OCI-M1 (cell line): ENCODE measurements around the gene RAPGEF5.

Experiments
- DNase-seq: peaks from one replicate; lab custom pipeline; 2025; lab: John Stamatoyannopoulos, UW

The RAPGEF5 gene

GRCh38 chr7:22256541-22257096, 100.3 kb downstream of the RAPGEF5 start:
- DNase-seq = peak; percentile 18

- peak; percentile 4 for DNase-seq
Measured at GRCh38 chr7:22255834-22256233, 101.1 kb downstream of the RAPGEF5 start.

GRCh38 chr7:22255342-22255741, 101.6 kb downstream of the RAPGEF5 start:
- DNase-seq = peak; percentile 12

GRCh38 chr7:22252936-22253536, 103.9 kb downstream of the RAPGEF5 start:
- no peak for DNase-seq

GRCh38 chr7:22252016-22252415, 104.9 kb downstream of the RAPGEF5 start:
- no peak for DNase-seq

GRCh38 chr7:22251281-22251680, 105.7 kb downstream of the RAPGEF5 start:
- no peak for DNase-seq

GRCh38 chr7:22250390-22250789, 106.6 kb downstream of the RAPGEF5 start:
- DNase-seq = no peak

- DNase-seq = no peak
Measured at GRCh38 chr7:22248111-22248809, 108.7 kb downstream of the RAPGEF5 start.

GRCh38 chr7:22241805-22242390, 115.1 kb downstream of the RAPGEF5 start:
- no peak for DNase-seq

- DNase-seq = no peak
Measured at GRCh38 chr7:22240904-22241571, 115.9 kb downstream of the RAPGEF5 start.

GRCh38 chr7:22238354-22239311, 118.3 kb downstream of the RAPGEF5 start:
- DNase-seq = no peak

GRCh38 chr7:22235134-22235533, 121.8 kb downstream of the RAPGEF5 start:
- DNase-seq = no peak

- DNase-seq = peak; percentile 2
Measured at GRCh38 chr7:22234227-22234626, 122.7 kb downstream of the RAPGEF5 start.

GRCh38 chr7:22231806-22232205, 125.1 kb downstream of the RAPGEF5 start:
- DNase-seq = no peak

- no peak for DNase-seq
Measured at GRCh38 chr7:22231141-22231540, 125.8 kb downstream of the RAPGEF5 start.

GRCh38 chr7:22230238-22230637, 126.7 kb downstream of the RAPGEF5 start:
- no peak for DNase-seq

- no peak for DNase-seq
Measured at GRCh38 chr7:22229148-22229547, 127.8 kb downstream of the RAPGEF5 start.

GRCh38 chr7:22223807-22224206, 133.1 kb downstream of the RAPGEF5 start:
- DNase-seq = no peak

- no peak for DNase-seq
Measured at GRCh38 chr7:22220941-22221340, 136.0 kb downstream of the RAPGEF5 start.

- no peak for DNase-seq
Measured at GRCh38 chr7:22219739-22220493, 137.0 kb downstream of the RAPGEF5 start.

- DNase-seq = no peak
Measured at GRCh38 chr7:22219036-22219435, 137.9 kb downstream of the RAPGEF5 start.
